HG03342 (cell line): Measurements from ENCODE around the gene TAS2R4.
"Not testable (repeated sequence)": the region's sequence is repeated elsewhere in the genome, so short reads cannot be mapped to it uniquely, and the experiment has no call there.

Source experiments
- ATAC-seq: cut with Tn5 transposase; IDR thresholded peaks from one replicate; pipeline ENCODE4 v1.9.1; 2021; ENCODE audit warnings: mild to moderate bottlenecking, moderate library complexity; ENCODE audit not compliant: unreplicated experiment

Gene TAS2R4

GRCh38 chr7:141822432-141822831, 46.0 kb downstream of the TAS2R4 start:
- not testable (repeated sequence) for ATAC-seq
